Dermis microvascular lymphatic vessel endothelial cell (primary cell): Measurements from ENCODE around the gene TMEM186. TPM values are rescaled to one million over a fixed set of nuclear protein-coding genes. Genes with fewer than 3 reads are reported as not detected.
"Not testable (repeated sequence)": the region's sequence is repeated elsewhere in the genome, so short reads cannot be mapped to it uniquely, and the experiment has no call there.

Source experiments
- DNase-seq, 2 donors: peaks; one replicate each; pipeline versions ENCODE4 v3.0.0 to v3.0.0-alpha.2; 2010; ENCODE audit warnings: low read depth in 2 of 2
- total RNA-seq: library from RNA; depleted of rRNA; stranded (reverse); fragments of >200 nt; gene quantifications from 2 replicates; pipeline ENCODE4 v1.2.1, GENCODE V29; 2014

The TMEM186 gene
- total RNA-seq = 4.4 and 4.8 TPM in 2 replicates

DNA sequence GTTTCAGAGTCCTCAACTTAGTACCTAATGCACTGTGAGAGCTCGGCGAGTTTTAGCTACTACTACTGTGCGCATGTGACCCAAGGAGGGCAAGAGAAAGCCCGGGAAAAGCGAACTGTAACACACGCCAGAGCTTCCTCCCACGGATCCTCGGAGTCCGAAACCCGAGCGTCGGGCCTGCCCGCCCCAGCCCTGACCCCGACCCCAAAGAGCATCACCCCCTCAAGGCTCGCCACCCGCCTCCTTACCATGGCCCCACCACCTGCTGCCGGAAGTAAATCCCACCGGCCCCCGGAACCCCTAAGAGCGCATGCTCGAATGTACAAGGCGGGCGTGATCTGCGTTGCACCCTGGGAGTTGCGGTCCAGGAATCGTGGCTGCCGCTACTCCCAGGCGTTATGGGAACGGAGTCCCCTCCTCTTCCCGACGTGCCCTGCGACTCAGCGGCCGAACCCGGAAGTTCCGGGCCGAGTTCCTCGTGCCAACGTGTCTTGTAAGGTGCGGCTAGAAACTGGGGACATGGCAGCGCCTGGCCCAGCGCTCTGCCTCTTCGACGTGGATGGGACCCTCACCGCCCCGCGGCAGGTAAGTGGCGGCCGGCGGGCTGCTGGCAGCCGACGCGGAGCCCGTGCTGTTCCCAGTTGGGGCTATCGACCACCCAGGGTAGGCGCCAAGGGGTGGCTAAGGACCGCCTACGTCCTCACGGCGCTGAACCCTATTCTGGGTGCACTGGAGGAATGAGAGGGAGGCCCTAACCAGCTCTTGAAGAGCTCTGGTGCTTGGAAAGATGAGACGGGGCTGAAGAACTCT, at the start of gene TMEM186, which contains the start of gene PMM2:
TMEM186 (minus strand) TSS at position 276 of the 810 bp plus-strand sequence; CDS start at position 251, 25 bp downstream.
PMM2 (plus strand) TSS at position 476 of the 810 bp plus-strand sequence; CDS start at position 520, 44 bp downstream.
- DNase-seq = peak; percentile 88 to 98

GRCh38 chr16:8847145-8847544, 49.7 kb upstream of the TMEM186 start:
- DNase-seq = no peak

- DNase-seq = no peak
Measured at GRCh38 chr16:8846401-8846932, 49.0 kb upstream of the TMEM186 start.

DNA sequence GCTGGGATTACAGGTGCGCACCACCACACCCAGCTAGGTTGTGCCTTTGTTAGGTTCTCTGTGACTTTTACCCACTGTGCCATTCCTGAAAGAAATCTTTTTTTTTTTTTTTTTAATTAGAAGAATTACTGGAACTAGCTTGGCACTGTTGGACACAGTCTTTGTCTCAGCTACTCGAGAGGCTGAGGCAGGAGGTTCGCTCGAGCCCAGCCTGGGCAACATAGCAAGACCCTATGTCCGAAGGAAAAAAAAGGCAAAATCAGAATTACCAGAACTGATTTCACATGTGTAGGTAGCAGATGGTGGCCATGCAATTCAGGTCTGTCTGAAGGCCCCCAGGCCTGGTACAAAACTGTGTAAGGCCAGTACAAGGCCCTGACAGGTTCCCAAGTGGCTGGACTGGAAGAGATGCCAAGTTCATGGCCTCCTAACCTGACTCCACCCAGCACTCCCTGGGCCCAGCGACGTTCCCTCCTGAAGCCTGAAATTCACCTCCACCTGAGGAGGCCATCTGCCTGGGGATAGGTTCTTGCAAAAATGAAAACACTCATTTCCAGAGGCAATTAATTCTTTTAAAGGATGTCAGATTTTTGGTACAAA, 48.4 kb upstream of the TMEM186 start:
- DNase-seq = no peak

- DNase-seq = not testable (repeated sequence)
Measured at GRCh38 chr16:8843296-8843695, 45.9 kb upstream of the TMEM186 start.

- DNase-seq = not testable (repeated sequence)
Measured at GRCh38 chr16:8842016-8842415, 44.6 kb upstream of the TMEM186 start.

- DNase-seq = not testable (repeated sequence)
Measured at GRCh38 chr16:8837594-8837993, 40.2 kb upstream of the TMEM186 start.

DNA sequence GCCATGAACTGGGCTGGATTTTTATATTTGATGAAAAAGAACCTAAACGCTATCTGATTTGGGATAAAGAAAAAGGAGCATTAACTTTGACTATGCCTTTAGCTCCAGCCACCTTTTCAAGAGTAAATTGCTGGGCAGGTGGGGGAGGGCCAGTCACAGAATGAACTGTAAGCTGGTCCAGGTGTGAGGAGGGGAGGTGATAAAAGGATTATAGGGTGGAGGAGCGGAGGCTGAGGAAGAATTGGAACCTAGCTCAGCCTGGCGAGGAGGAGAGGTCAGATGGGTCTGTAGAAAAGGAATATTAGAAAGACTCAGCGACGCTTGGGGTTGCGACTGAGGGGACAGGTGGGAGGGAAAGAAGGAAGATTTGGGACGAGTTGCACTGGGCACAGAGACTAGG, 39.4 kb upstream of the TMEM186 start:
- not testable (repeated sequence) for DNase-seq

DNA sequence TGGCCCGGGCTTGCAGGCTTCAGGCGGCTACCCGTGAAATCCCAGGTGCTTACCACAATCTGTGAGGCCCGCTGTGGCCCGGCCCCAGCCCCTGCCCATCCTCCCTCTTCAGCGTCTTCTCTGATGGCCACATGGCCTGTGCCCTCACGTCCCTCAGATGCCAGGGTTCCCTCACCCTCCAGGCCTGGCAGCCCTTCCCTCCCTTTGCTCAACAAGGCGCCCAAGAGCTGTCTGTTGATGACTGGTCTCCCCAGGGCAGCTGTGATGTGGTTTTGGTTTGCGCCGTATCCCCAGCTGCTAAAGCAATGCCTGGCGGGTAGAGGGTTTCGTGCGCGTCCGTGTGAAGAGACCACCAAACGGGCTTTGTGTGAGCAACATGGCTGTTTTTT, 35.3 kb upstream of the TMEM186 start:
- no peak for DNase-seq

DNA sequence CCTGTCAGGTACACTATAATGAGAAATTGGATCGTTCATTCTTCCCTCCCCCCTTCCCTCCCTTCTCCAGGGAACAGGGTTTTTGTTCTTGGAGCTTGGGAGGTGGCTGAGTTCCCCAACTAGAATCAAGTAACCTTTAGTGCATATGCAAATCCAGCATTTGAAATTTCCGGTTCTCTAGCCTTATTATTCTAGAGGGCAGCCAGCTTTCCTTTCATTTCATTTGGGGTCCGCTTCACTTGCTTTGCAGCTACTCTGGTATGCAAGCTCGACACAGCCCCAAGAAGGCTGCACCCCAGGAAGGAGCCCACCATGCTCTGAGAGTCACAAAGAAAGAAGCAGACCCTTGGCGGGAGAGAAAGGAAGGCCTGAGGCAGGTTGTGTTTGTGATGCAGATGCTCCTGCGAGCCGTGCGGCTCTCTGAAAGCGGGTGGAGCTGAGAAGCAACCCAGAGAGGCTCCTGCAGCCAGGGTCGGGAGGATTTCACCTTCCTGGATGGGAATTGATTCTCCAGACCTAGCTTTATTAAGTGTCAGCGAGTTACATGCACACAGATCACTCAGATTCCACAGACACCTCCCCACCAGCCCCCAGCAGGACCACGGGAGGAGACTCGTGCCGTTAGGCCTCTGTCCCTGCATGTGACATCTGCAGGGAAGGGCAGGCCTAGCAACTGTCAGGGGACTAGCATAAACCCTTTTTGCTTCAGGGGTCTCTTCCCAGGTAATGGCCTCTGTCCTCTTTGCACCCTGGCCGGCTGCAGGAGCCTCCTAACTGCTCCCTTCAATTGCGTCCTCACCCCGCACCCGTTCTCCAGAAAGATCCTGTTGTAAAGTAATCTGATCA, 34.7 kb upstream of the TMEM186 start:
- DNase-seq = no peak

GRCh38 chr16:8831450-8831849, 34.0 kb upstream of the TMEM186 start:
- DNase-seq = no peak

DNA sequence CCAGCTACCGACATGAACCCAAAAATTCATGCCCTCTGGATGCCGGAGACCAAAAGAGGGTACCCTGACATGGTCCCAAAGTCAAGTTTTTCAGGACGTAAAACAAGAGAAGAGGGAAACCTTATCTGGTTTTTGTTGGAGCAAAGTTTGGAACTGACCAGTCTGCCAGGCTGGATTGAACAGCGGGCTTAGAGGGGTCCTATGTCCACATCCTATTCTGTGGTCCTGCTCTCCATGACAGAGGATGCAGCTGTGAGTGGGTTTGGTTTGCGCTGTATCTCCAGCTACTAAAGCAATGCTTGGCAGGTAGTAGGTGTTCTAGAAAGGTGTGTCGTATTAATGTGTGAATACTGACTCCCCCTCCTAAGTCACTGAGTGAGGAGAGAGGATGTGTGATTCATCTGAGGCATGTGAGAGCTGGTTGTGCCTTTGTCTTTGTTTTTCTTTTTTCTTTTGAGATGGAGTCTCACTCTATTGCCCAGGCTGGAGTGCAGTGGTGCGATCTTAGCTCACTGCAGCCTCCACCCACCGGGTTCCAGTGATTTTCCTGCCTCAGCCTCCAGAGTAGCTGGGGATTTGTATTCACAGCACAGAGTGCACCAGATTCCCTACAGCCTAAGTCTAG, 31.2 kb upstream of the TMEM186 start:
- peak in 1 of 2 donors; percentile 66 for DNase-seq

- no peak for DNase-seq
Measured at GRCh38 chr16:8826278-8826879, 28.9 kb upstream of the TMEM186 start.

GRCh38 chr16:8822403-8822802, 25.0 kb upstream of the TMEM186 start:
- no peak for DNase-seq

GRCh38 chr16:8819411-8820034, 22.1 kb upstream of the TMEM186 start:
- DNase-seq = no peak

- no peak for DNase-seq
Measured at GRCh38 chr16:8818504-8819270, 21.2 kb upstream of the TMEM186 start.

- DNase-seq = no peak
Measured at GRCh38 chr16:8816967-8817655, 19.7 kb upstream of the TMEM186 start.

DNA sequence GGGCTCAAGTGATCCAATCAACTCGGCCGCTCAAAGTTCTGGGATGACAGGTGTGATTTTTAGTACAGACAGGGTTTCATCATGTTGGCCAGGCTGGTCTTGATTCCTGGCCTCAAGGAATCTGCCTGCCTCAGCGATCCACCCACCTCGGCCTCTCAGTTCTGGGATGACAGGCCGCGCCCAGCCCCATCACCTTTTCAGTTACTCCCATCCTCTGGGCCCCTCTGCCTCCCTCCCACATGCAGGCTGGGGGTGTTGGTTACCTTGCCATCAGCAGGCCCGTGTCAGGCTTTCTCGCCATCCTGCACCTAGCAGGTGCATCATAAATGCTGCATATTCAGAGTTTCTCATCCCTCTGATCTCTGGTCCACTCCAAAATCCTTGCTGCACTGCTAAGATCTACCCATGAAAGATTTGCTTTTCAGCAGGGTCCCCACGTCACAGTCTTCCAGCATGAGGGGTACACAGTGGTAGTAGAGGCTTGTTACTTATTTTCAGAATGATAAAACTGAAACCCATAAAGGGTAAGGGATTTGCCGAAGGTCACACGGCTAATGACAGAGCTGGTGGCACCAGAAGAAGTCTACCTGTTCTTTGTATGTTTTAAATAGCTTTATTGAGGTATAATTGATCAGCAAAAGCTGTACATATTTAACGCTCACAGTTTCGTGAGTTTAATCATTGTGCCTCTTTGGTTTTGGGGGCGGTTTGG, 16.8 kb upstream of the TMEM186 start:
- no peak for DNase-seq
